Transverse colon (tissue), 4 donors: ENCODE results near the gene MN1. TPM values are rescaled to one million over a fixed set of nuclear protein-coding genes. Genes with fewer than 3 reads are reported as not detected.
A peak's percentile ranks its signal among the peaks of the same experiment; 100 is the strongest.

ENCODE experiments used
- DNase-seq: peaks from one replicate; pipeline ENCODE4 v3.0.0-alpha.2; 2019
- H3K27ac ChIP-seq, 4 donors: fragments of 200-600 bp; sonication (generic); 2 replicates each; pipeline ENCODE4 v1.5.1; 2016 to 2018; ENCODE audit warnings: inconsistent platforms in 4 of 4
- H3K27me3 ChIP-seq: fragments of 200-600 bp; sonication (generic); 2 replicates; pipeline ENCODE4 v1.5.1; 2017; ENCODE audit warnings: inconsistent platforms
- H3K36me3 ChIP-seq, 4 donors: fragments of 200-600 bp; sonication (generic); 2 replicates each; pipeline ENCODE4 v1.5.1; 2017 to 2019; ENCODE audit warnings: inconsistent platforms in 4 of 4
- H3K4me1 ChIP-seq, 4 donors: fragments of 200-600 bp; sonication (generic); 2 replicates each; pipeline ENCODE4 v1.5.1; 2017 to 2020; ENCODE audit warnings: inconsistent platforms in 4 of 4
- H3K4me3 ChIP-seq, 4 donors: fragments of 200-600 bp; sonication (generic); 1 replicate in 1 of 4; 2 replicates in 3 of 4; pipeline versions ENCODE4 v1.5.1 to v1.6.1; 2017 to 2019; ENCODE audit warnings: inconsistent platforms in 4 of 4
- H3K9me3 ChIP-seq, 2 donors: fragments of 200-600 bp; sonication (generic); 2 replicates each; pipeline ENCODE4 v1.5.1; 2017 to 2019; ENCODE audit warnings: inconsistent platforms in 2 of 2
- CTCF ChIP-seq, 5 experiments: fragments of 200-600 bp in 3 of 5; fragments of 450-650 bp in 2 of 5; sonication (generic) in 3 of 5; IDR thresholded peaks; 1 replicate in 2 of 5; 2 replicates in 3 of 5; pipeline ENCODE4 v1.5.1; 2016 to 2017; ENCODE audit warnings: antibody characterized with exemption in 5 of 5, inconsistent platforms in 3 of 5, mild to moderate bottlenecking in 2 of 5, moderate library complexity in 1 of 5
- EP300 ChIP-seq: sonication (generic); formaldehyde crosslinking; IDR thresholded peaks from one replicate; pipeline ENCODE4 v1.6.1; 2017; ENCODE audit warnings: antibody characterized with exemption, low read depth
- POLR2A ChIP-seq: fragments of 450-650 bp; IDR thresholded peaks from one replicate; pipeline ENCODE4 v1.6.1; 2016; ENCODE audit warnings: antibody characterized with exemption, mild to moderate bottlenecking, moderate library complexity
- POLR2AphosphoS5 ChIP-seq, 3 donors: sonication (generic); formaldehyde crosslinking; IDR thresholded peaks; one replicate each; pipeline ENCODE4 v1.6.1; 2016; ENCODE audit warnings: antibody characterized with exemption in 3 of 3
- WGBS, 2 donors: methylation state at CpG; one replicate each; pipeline ENCODE4 v1.1.5; 2018; ENCODE audit warnings: low coverage in 1 of 2; 5-methylcytosine and 5-hydroxymethylcytosine counted together
- in situ Hi-C, 4 donors: fragments of 200-750 bp; cut with MboI; loops; one replicate each; pipeline versions ENCODE4 v1.15.0 to v1.15.1; 2017; ENCODE audit warnings: low sequenced_read_pairs in 3 of 4, low pct_ligation_motif_present in 1 of 4, low pct_unique_long_range_greater_than_20kb in 1 of 4
- intact Hi-C: fragments of 100-400 bp; cut with DNase I; formaldehyde crosslinking; loops from one replicate; pipeline ENCODE4 v1.15.1; 2023; ENCODE audit warnings: low total_unique reads
- total RNA-seq, 4 donors: library from RNA; depleted of rRNA; stranded (reverse); fragments of >200 nt; gene quantifications; one replicate each; pipeline ENCODE4 v1.1.0, GENCODE V29; 2016

MN1 gene
- total RNA-seq, 4 donors from 2014 or later: 1.1 to 4.2 (median 3.0) TPM

GRCh38 chr22:27784120-27784475 is 17.5 kb downstream of the MN1 start:
- no peaks in the 10 kb centered on the region for H3K36me3 ChIP-seq
- in situ Hi-C loops (no loop called here), intact Hi-C loops (no loop called here)
- no peaks in the 10 kb centered on the region for H3K9me3 ChIP-seq
- H3K27ac ChIP-seq: peak overlapping the region; percentile 31 to 77 (median 54)
- 66 to 78% methylated on average over 2 to 5 of the region's 6 CpGs for WGBS, 2 donors
- TF ChIP-seq POLR2AphosphoS5 (IDR thresholded peaks at IDR 0.05): no peak
- TF ChIP-seq POLR2A: no peak
- no peak for DNase-seq
- H3K27me3 ChIP-seq: no peaks in the 10 kb centered on the region
- no peak overlapping the region for H3K4me3 ChIP-seq
- H3K4me1 ChIP-seq: peaks cover 0 to 3% (median 2%) of the 10 kb centered on the region in 4 donors

GRCh38 chr22:27783436-27784119 is 18.0 kb downstream of the MN1 start:
- Histone ChIP-seq H3K4me3 (no peak overlapping the region), H3K9me3 (no peaks in the 10 kb centered on the region), H3K27ac (peak overlapping the region; percentile 31 to 77 (median 54)), H3K27me3 (no peaks in the 10 kb centered on the region), H3K36me3 (no peaks in the 10 kb centered on the region), H3K4me1 (peaks cover 0 to 3% (median 2%) of the 10 kb centered on the region in 4 donors)
- WGBS, 2 donors: 50 to 77% methylated on average over 1 to 13 of the region's 13 CpGs
- no peak for DNase-seq
- intact Hi-C loops: no loop called here
- in situ Hi-C loops: no loop called here
- TF ChIP-seq POLR2A: no peak
- no peak for TF ChIP-seq POLR2AphosphoS5 (IDR thresholded peaks at IDR 0.05)
- no peak for TF ChIP-seq CTCF (IDR thresholded peaks at IDR 0.05)
- no peak for TF ChIP-seq EP300

GRCh38 chr22:27782088-27782487 is 19.5 kb downstream of the MN1 start:
- peak overlapping the region in 1 of 4 donors; percentile 1 for H3K27ac ChIP-seq
- DNase-seq: no peak
- in situ Hi-C loops (no loop called here), intact Hi-C loops (no loop called here)
- H3K4me1 ChIP-seq: peaks cover 0 to 5% (median 3%) of the 10 kb centered on the region in 4 donors
- no peaks in the 10 kb centered on the region for H3K27me3 ChIP-seq
- no peaks in the 10 kb centered on the region for H3K36me3 ChIP-seq
- TF ChIP-seq EP300: no peak
- no peak for TF ChIP-seq POLR2A
- TF ChIP-seq CTCF (IDR thresholded peaks at IDR 0.05): no peak
- no peak for TF ChIP-seq POLR2AphosphoS5 (IDR thresholded peaks at IDR 0.05)
- no peak overlapping the region for H3K4me3 ChIP-seq
- 74% methylated on average over 13 of the region's 13 CpGs; no CpG with 5 or more reads in 1 of the 2 donors for WGBS, 2 donors
- H3K9me3 ChIP-seq: no peaks in the 10 kb centered on the region

- DNase-seq: no peak
- intact Hi-C loops (no loop called here), in situ Hi-C loops (no loop called here)
- WGBS, 2 donors: 57% methylated on average over 9 of the region's 9 CpGs; no CpG with 5 or more reads in 1 of the 2 donors
- peaks cover 0 to 11% (median 2%) of the 10 kb centered on the region in 4 donors for H3K4me1 ChIP-seq
- H3K36me3 ChIP-seq: no peaks in the 10 kb centered on the region
- no peaks in the 10 kb centered on the region for H3K9me3 ChIP-seq
- H3K4me3 ChIP-seq: no peak overlapping the region
- TF ChIP-seq EP300 (no peak), POLR2A (no peak), POLR2AphosphoS5 (IDR thresholded peaks at IDR 0.05) (no peak), CTCF (IDR thresholded peaks at IDR 0.05) (no peak)
- H3K27ac ChIP-seq: peak overlapping the region in 2 of 4 donors; percentile 23 to 46
- H3K27me3 ChIP-seq: peaks cover 13% of the 10 kb centered on the region
Measured at GRCh38 chr22:27780161-27780575, 21.4 kb downstream of the MN1 start.
